ENCODE data around the gene CYP27C1. TPM values are rescaled to one million over a fixed set of nuclear protein-coding genes. Genes with fewer than 3 reads are reported as not detected.

Gene CYP27C1
- polyA plus RNA-seq, 1 donor = 5.7 TPM

DNA sequence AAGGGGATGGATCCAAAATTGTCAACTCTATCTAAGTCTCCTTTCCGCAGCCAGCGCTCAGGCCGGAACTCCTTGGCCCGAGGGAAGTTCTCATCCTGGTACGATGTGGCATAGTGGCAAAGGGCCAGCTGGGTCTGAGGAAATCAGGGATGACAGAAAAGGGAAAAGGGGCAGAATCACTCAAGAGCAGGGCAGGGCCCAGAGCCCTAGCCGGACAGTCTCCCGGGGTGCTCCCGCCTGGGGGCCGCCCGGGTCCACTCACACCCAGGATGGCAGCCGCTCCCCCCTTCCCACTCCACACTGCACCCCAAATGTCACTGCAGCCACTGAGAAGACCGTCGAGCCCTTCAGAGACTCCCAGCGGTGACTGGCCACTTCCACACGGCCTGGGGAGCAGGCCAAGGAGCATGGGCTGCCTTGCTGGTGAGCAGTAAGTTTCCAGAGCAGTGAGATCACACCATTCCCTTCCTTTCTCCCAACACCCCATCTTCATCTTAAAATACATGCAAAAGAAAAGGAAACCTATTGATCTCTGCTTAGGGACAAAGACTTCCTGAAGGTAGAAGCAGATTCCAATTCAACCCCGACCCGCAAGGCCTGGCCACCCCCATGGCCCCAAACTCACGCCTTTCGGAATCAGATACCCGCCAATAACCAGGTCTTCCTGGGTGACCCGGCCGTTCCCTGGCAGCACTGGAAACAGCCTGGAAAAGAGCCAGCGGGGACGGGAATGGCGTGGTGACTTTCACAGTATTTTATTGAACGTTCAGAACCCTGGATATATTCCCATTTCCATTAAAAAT, 26.7 kb downstream of the CYP27C1 start:
- DNase-seq = no peak

GRCh38 chr2:127191331-127192219, 28.5 kb downstream of the CYP27C1 start:
- DNase-seq = no peak

DNA sequence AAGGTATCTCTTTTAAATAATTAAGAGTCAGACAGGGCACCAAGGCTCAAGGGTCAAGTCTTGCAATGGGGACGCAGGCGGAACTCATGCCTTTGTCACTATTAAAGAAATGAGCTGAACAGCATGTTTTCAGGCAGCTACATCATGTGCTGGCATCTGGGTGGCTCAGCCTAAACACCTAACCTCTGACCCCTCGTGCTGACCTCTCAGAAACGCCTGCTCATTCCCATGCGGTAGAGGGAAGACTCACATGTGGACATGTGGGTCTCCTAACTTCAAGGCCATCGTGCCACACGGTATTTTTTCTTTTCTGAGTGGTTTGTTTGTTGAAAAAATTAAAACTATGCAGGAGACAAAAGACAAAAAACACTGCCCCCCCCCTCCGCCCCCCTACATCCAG, 31.3 kb downstream of the CYP27C1 start:
- no peak for DNase-seq

DNA sequence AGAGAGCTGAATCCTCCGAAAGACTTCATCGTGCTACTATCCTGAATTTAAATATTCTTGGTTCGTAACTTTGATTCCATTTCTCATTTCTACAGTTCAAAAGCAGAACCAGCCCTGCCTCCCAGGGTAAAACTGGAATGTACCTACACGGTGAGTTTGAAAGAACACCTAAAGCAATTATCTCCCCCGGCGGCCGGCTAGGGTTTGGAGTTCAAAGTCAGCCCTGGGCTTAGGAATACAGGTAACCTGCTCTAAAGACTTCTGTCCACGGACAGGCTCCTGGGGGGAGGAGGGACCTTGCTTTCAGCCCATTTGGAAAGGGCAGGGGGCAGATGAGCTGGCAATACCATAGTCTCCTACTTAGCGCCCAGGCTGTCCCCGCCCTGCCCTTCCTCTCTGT, 32.3 kb downstream of the CYP27C1 start:
- no peak for DNase-seq

- no peak for DNase-seq
These were observed 32.9 kb downstream of the CYP27C1 start for GRCh38 chr2:127187081-127187775.

- no peak for DNase-seq
These were observed 34.4 kb downstream of the CYP27C1 start for GRCh38 chr2:127185705-127186104.

GRCh38 chr2:127185093-127185492, 35.0 kb downstream of the CYP27C1 start:
- no peak for DNase-seq

DNA sequence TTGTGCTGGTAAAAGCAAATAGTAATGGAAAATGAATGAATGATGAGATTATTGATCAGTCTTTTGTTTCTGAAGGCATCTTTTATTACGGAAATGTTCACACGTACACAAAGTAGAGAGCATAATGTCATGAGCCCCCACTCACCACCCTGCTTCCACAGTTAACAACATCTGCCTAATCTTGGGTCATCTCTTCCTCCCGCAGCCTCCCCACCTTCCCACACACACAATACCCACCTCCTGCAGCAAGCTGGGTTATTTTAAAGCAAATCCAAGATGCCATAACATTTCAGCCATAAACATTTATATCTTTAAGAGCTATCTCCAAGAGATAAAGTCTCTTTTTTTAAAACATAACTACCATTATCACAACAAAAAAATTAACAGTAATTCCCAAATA, 36.3 kb downstream of the CYP27C1 start:
- no peak for DNase-seq

- DNase-seq = no peak
These were observed 37.3 kb downstream of the CYP27C1 start for GRCh38 chr2:127182626-127183458.

DNA sequence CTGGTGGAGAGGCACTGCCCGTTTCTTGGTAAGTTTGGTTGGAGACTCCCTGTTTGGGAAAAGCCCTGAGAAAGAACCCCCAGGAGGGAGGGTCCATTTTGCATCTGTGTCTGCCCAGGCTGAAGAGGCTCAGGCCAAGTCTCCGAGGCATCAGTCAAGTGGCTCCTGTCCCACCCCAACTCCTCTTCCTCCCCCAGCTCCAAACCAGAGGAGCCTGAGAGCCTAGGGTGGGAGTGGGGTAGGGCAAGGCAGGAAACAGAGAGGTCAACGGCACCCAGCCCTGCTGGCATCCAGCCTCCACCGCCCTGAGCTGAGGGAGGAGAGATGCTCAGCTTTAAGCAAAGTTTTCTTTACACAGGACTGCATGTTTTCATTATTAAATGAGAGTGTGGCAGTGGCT, 38.2 kb downstream of the CYP27C1 start:
- DNase-seq = no peak

DNA sequence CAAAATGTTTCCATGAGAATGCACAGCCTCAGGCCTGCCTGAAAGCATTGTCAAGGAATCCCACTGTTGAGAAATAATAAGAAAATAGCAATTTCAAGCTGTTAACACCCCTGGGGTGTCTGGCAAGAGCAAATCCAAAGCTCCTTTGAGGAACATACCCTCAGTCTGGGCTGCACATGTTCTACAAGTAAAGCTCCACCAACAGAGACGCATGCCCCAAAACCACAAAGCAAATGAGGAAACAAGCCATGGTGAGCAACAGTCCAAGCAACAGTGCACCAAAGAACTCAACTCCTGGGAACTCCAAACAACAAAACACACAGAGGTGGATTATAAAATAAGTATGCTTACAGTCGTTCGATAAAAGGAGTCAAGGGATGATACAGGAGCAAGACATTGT, 40.3 kb downstream of the CYP27C1 start:
- no peak for DNase-seq

DNA sequence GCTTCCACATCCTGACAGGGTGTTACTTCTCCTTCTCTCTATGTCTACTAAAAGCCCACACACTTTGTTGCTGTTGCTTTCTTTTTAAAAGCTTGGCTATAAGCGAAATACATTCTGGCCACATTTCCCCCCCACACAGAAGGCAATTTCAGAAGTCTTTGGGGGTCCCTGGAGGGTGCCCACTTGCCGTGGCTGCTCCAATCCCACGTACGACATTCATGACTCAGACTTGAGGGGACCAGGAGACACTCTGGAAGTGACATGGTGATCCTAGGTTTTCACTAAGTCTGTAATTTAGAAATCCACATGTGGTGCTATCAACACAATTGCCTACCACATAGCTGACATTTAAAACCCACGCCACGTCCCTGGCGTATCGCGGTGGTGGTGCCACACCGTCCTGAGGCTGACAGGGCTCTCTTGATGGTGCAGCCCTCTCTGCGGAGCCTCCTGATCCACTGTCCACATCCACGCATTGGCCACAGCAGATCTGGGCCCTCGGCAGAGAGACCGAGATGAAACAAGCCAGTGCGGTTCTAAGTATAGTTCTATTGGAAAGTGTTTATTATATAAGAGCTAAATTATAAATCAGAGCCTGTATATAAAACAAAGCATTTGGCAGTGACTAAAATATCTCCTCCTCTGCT, 42.4 kb downstream of the CYP27C1 start:
- no peak for DNase-seq

DNA sequence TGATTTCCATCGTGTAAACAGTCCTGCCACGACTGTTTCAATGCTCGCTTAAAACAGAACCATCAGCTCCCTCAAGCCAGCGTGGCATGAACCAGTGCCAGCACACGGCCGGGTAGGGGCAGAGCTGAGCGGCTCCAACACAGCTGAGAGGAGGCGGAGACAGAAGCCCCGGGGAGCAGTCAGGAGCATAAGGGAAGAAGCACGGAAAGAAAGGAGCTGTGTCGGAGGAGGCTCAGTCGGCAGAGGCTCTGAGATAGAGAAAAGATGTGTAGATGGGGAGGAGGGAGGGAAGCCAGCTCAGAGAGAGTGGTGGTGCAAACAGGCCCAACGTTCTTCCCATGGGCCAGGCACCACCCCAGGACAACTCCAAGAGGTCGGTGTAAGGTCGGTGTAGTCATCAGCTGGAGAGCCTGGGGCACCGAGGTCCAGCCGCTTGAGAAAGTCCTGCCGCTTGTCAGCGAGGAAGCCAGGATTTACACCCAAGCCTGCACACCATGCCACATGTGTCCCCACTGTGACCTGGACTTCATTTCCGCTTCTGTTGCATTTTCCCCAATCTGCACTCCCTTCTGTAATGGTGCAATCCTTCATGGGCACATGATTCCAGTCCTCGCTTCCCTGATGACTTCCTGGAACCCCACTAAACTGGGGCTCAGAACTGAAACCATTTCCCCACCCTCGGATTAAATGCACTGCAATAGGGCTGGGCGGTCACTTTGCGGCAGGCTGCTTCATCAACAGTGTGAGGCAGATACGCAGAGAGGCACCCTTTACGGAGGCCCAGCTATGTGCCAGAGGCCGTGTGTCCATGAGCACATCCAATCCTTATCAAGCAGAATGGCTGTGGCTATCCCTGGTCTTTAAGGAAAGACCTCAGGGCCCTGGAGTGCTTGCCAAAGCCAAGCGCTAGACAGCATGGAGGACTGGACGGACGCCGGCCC, 43.5 kb downstream of the CYP27C1 start:
- DNase-seq = peak; percentile 45

DNA sequence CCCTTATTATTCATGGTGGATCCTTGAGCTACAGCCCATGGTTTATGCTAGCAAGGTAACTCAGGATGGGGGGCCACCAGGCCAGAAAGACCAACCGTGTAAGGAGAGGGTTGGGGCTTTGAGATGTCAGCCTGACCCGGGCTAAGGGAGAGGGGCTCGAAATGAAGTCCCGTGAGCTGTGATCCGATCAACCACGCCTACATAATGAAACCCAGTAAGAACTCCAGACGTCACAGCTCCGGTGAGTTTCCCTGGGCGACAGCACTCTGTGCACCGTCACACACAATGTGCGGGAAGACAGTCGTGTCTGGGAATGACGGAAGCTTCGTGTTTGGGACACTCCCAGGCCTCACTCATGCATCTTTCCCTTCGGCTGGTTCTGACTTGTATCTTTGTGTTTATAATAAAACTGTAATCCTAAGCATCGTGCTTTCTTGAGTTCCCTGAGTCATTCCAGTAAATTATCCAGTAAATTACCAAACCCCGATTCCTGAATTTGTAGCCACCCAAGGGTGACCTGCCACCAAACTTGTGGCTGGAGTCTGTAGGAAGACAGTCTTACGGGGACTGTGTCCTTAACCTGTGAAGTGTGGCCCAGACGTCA, 44.2 kb downstream of the CYP27C1 start:
- DNase-seq = peak; percentile 70

- peak; percentile 83 for DNase-seq
These were observed 44.9 kb downstream of the CYP27C1 start for GRCh38 chr2:127175041-127175721.

DNA sequence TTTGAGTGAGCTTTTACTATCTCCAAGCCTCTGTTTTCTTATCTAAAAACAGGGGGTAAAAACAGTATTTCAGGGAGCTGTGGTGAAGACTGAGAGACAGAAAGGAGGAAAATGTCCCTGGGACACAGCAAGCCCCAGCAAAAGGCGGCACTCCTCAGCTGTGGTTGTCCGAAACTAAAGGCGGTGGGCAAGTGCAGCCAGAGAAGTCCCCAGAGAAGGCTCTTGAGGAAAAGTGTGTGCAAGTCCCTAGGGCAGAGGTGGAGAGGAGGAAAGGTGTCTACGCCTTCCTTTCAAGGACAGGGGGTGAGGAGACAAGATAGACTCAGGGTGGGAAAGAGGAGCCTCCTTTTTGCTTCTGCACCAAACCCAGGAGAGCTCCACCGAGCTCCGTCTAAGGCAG, 45.5 kb downstream of the CYP27C1 start:
- no peak for DNase-seq

- peak; percentile 34 for DNase-seq
These were observed 46.0 kb downstream of the CYP27C1 start for GRCh38 chr2:127174136-127174535.

DNA sequence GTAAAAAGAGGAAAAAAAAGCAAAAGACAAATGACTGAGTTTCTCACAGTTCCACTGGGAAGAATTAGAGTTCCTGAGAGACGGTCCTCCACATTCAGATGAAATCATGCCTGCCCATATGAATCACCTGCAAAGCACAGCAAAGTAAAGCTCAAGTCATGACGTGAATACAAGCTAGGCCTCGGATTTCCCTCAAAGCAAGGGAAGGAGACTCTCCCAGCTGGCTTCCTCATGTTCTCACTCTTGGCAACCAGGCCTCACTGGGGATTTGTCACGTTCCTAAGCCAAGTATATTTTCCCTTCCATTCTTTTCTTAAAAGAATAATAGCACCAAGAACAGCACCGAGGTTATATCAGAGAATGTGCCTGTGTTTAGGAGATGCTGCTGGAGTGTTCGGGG, 47.0 kb downstream of the CYP27C1 start:
- peak; percentile 82 for DNase-seq

- DNase-seq = no peak
These were observed 47.8 kb downstream of the CYP27C1 start for GRCh38 chr2:127172306-127172705.
